Lower lobe of right lung (tissue), 2 donors: ENCODE data around the gene RAB5IF. TPM values are rescaled to one million over a fixed set of nuclear protein-coding genes. Genes with fewer than 3 reads are reported as not detected.

Experiments
- ATAC-seq, 2 donors: fragments of 200-7000 bp; cut with Tn5 transposase; one replicate each; pipeline ENCODE4 v1.9.1; 2020 to 2022; ENCODE audit warnings: mild to moderate bottlenecking in 2 of 2, moderate library complexity in 2 of 2
- DNase-seq: peaks from one replicate; pipeline ENCODE4 v3.0.0-alpha.2; 2020
- H3K27ac ChIP-seq: fragments of 200-600 bp; one replicate; pipeline ENCODE4 v1.8.0; 2022
- H3K27me3 ChIP-seq: fragments of 200-600 bp; one replicate; pipeline ENCODE4 v1.8.0; 2022; ENCODE audit warnings: low read depth
- H3K36me3 ChIP-seq: fragments of 200-600 bp; one replicate; pipeline ENCODE4 v1.8.0; 2022; ENCODE audit warnings: mild to moderate bottlenecking
- H3K4me1 ChIP-seq: fragments of 200-600 bp; one replicate; pipeline ENCODE4 v1.8.0; 2022
- H3K4me3 ChIP-seq: fragments of 200-600 bp; one replicate; pipeline ENCODE4 v1.8.0; 2022; ENCODE audit warnings: mild to moderate bottlenecking
- H3K9me3 ChIP-seq: fragments of 200-600 bp; one replicate; pipeline ENCODE4 v1.8.0; 2022
- intact Hi-C: fragments of 100-400 bp; cut with DNase I; formaldehyde crosslinking; loops from one replicate; pipeline ENCODE4 v1.11.0; 2022
- total RNA-seq: library from RNA; stranded (reverse); fragmentation: NEBNext Ultra II Directional; extraction: Animal tissue kit (Norgen Biotek cat#: 25700); gene quantifications from one replicate; pipeline ENCODE4 v1.2.1, GENCODE V29; 2021
- TF ChIP-seq, protein P1 (sequence below): fragments of 200-600 bp; IDR thresholded peaks from one replicate; pipeline ENCODE4 v1.8.0; 2022; ENCODE audit warnings: antibody characterized with exemption, mild to moderate bottlenecking
- donor health status: DM: no; HTN: yes; CAD: no; lungs with severe emphysema.

The RAB5IF gene
- total RNA-seq, 1 donor from 2014 or later = 100.0 TPM

DNA sequence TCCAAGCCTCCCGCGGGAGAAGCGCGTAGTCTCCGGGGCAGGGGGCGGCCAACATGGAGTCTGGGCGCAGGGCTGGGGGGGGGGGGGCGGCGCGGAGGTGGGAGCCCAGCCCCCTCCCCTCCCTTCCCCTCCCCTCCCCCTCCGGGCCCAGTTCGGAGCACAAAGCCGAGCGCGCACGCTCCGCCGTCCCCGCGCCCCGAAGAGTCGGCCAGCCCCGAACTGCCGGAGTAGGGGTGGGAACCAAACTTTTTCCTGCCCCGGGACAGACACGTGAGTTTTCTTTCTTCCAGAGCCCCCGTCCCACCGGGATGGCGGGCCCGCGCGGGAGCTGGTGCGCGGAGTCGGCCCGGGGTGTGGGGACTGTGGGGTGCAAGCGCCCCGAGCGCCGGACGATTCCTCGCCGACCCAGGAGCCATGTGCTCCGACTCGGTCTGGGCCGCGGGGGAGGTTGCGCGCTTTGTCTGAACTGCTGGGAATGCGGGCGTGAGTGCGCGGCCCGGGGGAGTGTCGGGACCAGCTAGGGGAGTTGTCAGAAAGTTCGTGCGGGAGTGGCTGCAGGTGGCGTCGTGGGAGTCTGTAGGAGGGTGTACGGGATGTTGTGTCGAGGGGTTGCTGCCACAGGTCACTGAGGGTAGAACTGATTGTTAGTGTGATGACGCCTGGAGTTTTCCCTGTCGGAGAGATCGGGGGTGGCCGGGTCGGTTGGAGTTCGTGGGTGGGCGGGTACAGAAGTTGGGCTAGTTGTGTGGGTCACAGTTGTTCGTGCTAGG lies 31.0 kb upstream of the RAB5IF start:
- intact Hi-C loops = no loop called here
- peaks cover 13% of the 10 kb centered on the region for H3K36me3 ChIP-seq
- H3K4me3 ChIP-seq = peak overlapping the region; percentile 82
- peaks cover 29% of the 10 kb centered on the region for H3K4me1 ChIP-seq
- DNase-seq (peak; percentile 70), ATAC-seq (peak; percentile 51)
- peak overlapping the region; percentile 93 for H3K27ac ChIP-seq
- H3K27me3 ChIP-seq = no peaks in the 10 kb centered on the region
- H3K9me3 ChIP-seq = no peaks in the 10 kb centered on the region
- TF ChIP-seq, protein P1, sequence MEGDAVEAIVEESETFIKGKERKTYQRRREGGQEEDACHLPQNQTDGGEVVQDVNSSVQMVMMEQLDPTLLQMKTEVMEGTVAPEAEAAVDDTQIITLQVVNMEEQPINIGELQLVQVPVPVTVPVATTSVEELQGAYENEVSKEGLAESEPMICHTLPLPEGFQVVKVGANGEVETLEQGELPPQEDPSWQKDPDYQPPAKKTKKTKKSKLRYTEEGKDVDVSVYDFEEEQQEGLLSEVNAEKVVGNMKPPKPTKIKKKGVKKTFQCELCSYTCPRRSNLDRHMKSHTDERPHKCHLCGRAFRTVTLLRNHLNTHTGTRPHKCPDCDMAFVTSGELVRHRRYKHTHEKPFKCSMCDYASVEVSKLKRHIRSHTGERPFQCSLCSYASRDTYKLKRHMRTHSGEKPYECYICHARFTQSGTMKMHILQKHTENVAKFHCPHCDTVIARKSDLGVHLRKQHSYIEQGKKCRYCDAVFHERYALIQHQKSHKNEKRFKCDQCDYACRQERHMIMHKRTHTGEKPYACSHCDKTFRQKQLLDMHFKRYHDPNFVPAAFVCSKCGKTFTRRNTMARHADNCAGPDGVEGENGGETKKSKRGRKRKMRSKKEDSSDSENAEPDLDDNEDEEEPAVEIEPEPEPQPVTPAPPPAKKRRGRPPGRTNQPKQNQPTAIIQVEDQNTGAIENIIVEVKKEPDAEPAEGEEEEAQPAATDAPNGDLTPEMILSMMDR = no peak

- no peak overlapping the region for H3K27ac ChIP-seq
- H3K9me3 ChIP-seq = no peaks in the 10 kb centered on the region
- H3K27me3 ChIP-seq = no peaks in the 10 kb centered on the region
- intact Hi-C loops = no loop called here
- H3K4me3 ChIP-seq = no peak overlapping the region
- TF ChIP-seq, protein P1 = no peak
- H3K36me3 ChIP-seq = peaks cover 28% of the 10 kb centered on the region
- DNase-seq = no peak
- peaks cover 29% of the 10 kb centered on the region for H3K4me1 ChIP-seq
- no peak for ATAC-seq
Observed at GRCh38 chr20:36576081-36576445, 29.5 kb upstream of the RAB5IF start.

- TF ChIP-seq, protein P1 = no peak
- ATAC-seq = no peak
- Histone ChIP-seq H3K9me3 (no peaks in the 10 kb centered on the region), H3K27me3 (no peaks in the 10 kb centered on the region), H3K36me3 (peaks cover 50% of the 10 kb centered on the region), H3K4me1 (peaks cover 24% of the 10 kb centered on the region), H3K27ac (no peak overlapping the region), H3K4me3 (no peak overlapping the region)
- DNase-seq = no peak
- intact Hi-C loops = no loop called here
Observed at GRCh38 chr20:36578356-36579041, 27.1 kb upstream of the RAB5IF start.

GRCh38 chr20:36579996-36580545 lies 25.5 kb upstream of the RAB5IF start:
- no peaks in the 10 kb centered on the region for H3K9me3 ChIP-seq
- intact Hi-C loops = no loop called here
- H3K4me3 ChIP-seq = no peak overlapping the region
- no peak for DNase-seq
- H3K27ac ChIP-seq = no peak overlapping the region
- peaks cover 53% of the 10 kb centered on the region for H3K36me3 ChIP-seq
- no peaks in the 10 kb centered on the region for H3K27me3 ChIP-seq
- no peak for ATAC-seq
- TF ChIP-seq, protein P1 = no peak
- peaks cover 17% of the 10 kb centered on the region for H3K4me1 ChIP-seq

DNA sequence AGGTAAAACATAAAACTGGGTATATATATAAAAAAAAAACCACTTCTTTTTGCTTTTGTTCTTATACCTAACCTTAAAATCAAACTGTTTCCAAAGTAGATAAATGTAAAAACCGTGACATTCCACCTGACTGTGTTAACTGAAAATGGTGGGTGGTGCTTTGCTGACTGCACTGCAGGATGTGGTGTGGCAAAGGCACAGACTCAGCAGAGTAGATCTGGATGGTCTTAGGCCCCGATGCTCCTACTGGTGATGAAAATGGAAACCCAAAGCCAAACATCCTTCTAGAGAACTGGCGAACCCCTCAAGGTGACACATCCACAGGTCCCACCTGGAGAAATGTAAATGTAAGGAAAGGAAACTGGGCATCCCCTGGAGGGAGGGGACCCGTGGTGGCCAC lies 23.3 kb upstream of the RAB5IF start:
- TF ChIP-seq, protein P1 = no peak
- no peak overlapping the region for H3K27ac ChIP-seq
- no peaks in the 10 kb centered on the region for H3K9me3 ChIP-seq
- no peaks in the 10 kb centered on the region for H3K27me3 ChIP-seq
- no peaks in the 10 kb centered on the region for H3K4me1 ChIP-seq
- intact Hi-C loops = no loop called here
- H3K4me3 ChIP-seq = no peak overlapping the region
- H3K36me3 ChIP-seq = peaks cover 53% of the 10 kb centered on the region
- DNase-seq (no peak), ATAC-seq (no peak)
